H1 (cell line): ENCODE measurements around the gene CCNK. TPM values are rescaled to one million over a fixed set of nuclear protein-coding genes. Genes with fewer than 3 reads are reported as not detected.

Source experiments
- BACH1 ChIP-seq: IDR thresholded peaks from 2 replicates; pipeline ENCODE4 v1.6.1; 2012; ENCODE audit warnings: low read length, improper control_type of control experiment
- HDAC2 ChIP-seq, 2 experiments: fragments of 300-600 bp in 1 of 2; sonication (generic) in 1 of 2; IDR thresholded peaks; 2 replicates each; pipeline ENCODE4 v1.6.1; 2011 to 2012; ENCODE audit warnings: low read depth in 2 of 2, low read length in 2 of 2, mild to moderate bottlenecking in 2 of 2, moderate library complexity in 2 of 2, borderline replicate concordance in 1 of 2, inconsistent platforms in 1 of 2
- polyA plus RNA-seq, 7 experiments: library from polyadenylated mRNA; depleted of rRNA in 3 of 7; stranded (reverse) in 5 of 7; unstranded in 2 of 7; fragments of >200 nt in 5 of 7; fragments of 200-250 nt in 2 of 7; gene quantifications; 1 replicate in 5 of 7; 2 replicates in 1 of 7; 4 replicates in 1 of 7; pipeline versions ENCODE4 v1.2.1 to v1.2.3, GENCODE V29; 2011 to 2013; ENCODE audit warnings: missing spikeins in 2 of 7, mixed read lengths in 2 of 7
- total RNA-seq: library from RNA; stranded (reverse); fragmentation: NEBNext Ultra II Directional; extraction: Animal tissue kit (Norgen Biotek cat#: 25700); gene quantifications from 2 replicates; pipeline ENCODE4 v1.2.1, GENCODE V29; 2021

Gene CCNK
- total and polyA plus RNA-seq, 2 of the 8 experiments (the other 6 are each of a cell fraction or from before 2014, with no cell fraction given), result 10.7 to 82.7 TPM

GRCh38 chr14:99514552-99515300 is 33.5 kb downstream of the CCNK start (continued):
- TF ChIP-seq HDAC2 (IDR thresholded peaks at IDR 0.05; ENCODE audit: borderline replicate concordance in 1 of 2, low read depth in 2 of 2, low read length in 2 of 2) (no peak), BACH1 (no peak)
- TF ChIP-seq, all 59 proteins: peak for 0
